ENCODE data around the gene RGS3. TPM values are rescaled to one million over a fixed set of nuclear protein-coding genes. Genes with fewer than 3 reads are reported as not detected.
A peak's percentile ranks its signal among the peaks of the same experiment; 100 is the strongest.

RGS3 gene
- total RNA-seq, 2 donors from 2014 or later, result 170 to 202 TPM

DNA sequence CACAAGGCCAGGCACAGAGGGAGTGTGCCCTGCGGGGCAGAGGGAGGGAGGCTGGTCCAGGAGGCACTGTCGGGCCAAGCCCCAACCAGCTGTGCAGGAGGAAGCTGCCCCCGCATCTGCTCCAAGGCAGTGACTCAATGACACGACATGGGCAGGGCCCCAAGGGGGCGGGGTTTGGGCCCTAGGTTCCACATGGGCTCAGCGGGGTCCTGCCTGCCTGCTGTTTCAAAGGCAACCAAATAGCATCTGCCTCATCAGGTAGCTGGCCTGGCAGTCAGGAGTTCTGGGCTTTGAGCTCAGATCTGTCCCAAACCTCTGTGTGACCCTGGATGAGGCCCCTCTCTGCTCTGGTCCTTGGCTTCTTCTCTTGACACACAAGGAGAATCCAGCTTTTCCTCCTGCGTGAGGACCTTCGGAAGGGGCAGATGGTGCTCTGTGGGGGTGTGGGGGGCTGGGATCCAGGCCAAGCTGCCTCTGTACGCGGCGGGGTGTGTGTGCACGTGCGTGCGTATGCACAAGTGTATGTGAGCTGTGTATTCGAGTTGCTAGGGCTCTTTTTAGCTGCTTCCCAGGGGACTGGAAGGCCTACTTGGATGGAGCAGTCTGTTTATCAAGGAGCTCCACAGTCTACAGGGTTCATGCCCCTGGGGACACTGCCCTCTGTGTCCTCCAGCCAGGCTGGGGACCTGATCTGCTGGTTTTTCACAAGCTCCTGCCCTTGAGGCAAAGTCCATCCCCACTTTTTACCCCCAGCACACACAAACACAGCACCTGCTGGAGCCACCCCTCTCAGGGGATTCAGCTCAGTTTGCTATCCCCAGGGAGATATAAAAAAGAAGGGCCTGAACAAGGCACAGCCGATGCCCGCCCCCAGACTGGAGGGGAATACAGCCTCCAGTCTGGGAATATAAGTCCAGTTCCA is 138.9 kb downstream of the RGS3 start:
- no peaks in the 10 kb centered on the region for H3K27me3 ChIP-seq (replicated peaks; ENCODE audit: insufficient read depth)
- TF ChIP-seq, protein P1, sequence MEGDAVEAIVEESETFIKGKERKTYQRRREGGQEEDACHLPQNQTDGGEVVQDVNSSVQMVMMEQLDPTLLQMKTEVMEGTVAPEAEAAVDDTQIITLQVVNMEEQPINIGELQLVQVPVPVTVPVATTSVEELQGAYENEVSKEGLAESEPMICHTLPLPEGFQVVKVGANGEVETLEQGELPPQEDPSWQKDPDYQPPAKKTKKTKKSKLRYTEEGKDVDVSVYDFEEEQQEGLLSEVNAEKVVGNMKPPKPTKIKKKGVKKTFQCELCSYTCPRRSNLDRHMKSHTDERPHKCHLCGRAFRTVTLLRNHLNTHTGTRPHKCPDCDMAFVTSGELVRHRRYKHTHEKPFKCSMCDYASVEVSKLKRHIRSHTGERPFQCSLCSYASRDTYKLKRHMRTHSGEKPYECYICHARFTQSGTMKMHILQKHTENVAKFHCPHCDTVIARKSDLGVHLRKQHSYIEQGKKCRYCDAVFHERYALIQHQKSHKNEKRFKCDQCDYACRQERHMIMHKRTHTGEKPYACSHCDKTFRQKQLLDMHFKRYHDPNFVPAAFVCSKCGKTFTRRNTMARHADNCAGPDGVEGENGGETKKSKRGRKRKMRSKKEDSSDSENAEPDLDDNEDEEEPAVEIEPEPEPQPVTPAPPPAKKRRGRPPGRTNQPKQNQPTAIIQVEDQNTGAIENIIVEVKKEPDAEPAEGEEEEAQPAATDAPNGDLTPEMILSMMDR (IDR thresholded peaks at IDR 0.05), result no peak
- DNase-seq (ENCODE audit: low spot score), result peak; percentile 82
- peaks cover 52 to 65% of the 10 kb centered on the region in 2 donors for H3K4me1 ChIP-seq (ENCODE audit: control insufficient read depth in 1 of 2, low read depth in 2 of 2)
- H3K9me3 ChIP-seq, result no peaks in the 10 kb centered on the region
- peak overlapping the region; percentile 76 to 98 for H3K27ac ChIP-seq
- peak; percentile 62 for ATAC-seq (ENCODE audit: insufficient number of reproducible peaks, low FRiP score, low read depth)
- no peak overlapping the region for H3K4me3 ChIP-seq
- H3K36me3 ChIP-seq, result peaks cover 11% of the 10 kb centered on the region

DNA sequence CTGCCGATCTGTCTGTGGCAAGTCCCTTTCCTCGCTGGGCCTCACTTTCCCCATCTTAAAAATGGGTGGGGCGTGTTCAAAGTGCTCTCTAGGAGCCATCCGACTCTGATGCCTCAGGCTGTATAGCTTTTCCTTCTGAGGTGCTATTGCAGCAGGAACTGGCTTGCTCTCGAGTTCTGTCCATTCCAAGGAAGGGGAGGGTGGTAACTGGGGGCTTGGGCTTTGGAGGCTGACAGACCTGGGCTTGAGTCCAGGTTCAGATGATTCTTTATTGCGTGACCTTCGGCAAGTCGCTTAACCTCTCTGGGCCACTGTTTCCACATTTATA is 139.5 kb downstream of the RGS3 start:
- peaks cover 5% of the 10 kb centered on the region for H3K36me3 ChIP-seq
- no peaks in the 10 kb centered on the region for H3K9me3 ChIP-seq
- no peaks in the 10 kb centered on the region for H3K27me3 ChIP-seq (replicated peaks; ENCODE audit: insufficient read depth)
- ATAC-seq (ENCODE audit: insufficient number of reproducible peaks, low FRiP score, low read depth) (no peak), DNase-seq (ENCODE audit: low spot score) (no peak)
- H3K4me3 ChIP-seq, result no peak overlapping the region
- H3K4me1 ChIP-seq (ENCODE audit: control insufficient read depth in 1 of 2, low read depth in 2 of 2), result peaks cover 46 to 58% of the 10 kb centered on the region in 2 donors
- TF ChIP-seq, protein P1 (IDR thresholded peaks at IDR 0.05), result no peak
- H3K27ac ChIP-seq, result peak overlapping the region; percentile 76 to 98

DNA sequence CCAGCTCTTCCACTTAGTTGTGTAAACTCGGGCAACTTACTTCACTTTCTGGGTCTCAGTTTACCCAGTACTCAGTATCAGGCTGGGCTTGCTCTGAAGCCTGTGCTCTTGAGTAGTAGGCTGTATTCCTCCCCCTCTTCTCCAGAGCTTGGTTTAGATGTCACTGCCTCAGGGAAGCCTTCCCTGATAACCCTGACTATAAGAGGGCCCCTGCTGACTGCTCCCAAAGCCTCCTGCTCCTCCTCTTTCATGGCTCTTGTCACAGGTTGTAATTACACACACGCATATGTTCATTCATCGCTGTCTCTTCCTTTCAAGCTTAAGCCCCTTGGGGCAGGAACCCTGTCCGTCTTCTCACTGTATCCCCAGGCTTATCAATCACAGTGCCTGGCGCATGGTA is 140.2 kb downstream of the RGS3 start:
- Histone ChIP-seq H3K4me3 (no peak overlapping the region), H3K27ac (no peak overlapping the region), H3K9me3 (no peaks in the 10 kb centered on the region), H3K27me3 (replicated peaks; ENCODE audit: insufficient read depth) (no peaks in the 10 kb centered on the region), H3K36me3 (no peaks in the 10 kb centered on the region), H3K4me1 (ENCODE audit: control insufficient read depth in 1 of 2, low read depth in 2 of 2) (peaks cover 38 to 55% of the 10 kb centered on the region in 2 donors)
- DNase-seq (ENCODE audit: low spot score) (no peak), ATAC-seq (ENCODE audit: insufficient number of reproducible peaks, low FRiP score, low read depth) (no peak)
- TF ChIP-seq, protein P1 (IDR thresholded peaks at IDR 0.05), result no peak

DNA sequence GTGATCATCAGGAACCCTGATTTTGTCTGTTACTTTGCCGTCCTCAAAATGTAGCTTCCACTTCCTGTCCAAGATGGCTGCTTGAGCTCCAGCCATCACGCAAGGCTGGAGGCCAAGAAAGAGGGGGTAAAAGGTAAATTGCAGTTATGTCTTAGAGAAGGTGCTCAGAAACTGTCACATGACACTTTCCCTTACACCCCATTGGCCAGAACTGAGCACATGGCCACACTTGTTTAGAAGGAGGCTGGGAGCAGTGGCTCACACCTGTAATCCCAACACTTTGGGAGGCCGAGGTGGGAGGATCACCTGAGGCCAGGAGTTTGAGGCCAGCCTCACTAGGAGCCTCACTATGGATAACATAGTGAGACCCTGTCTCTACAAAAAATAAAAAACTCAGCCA is 140.9 kb downstream of the RGS3 start:
- H3K27ac ChIP-seq, result no peak overlapping the region
- no peaks in the 10 kb centered on the region for H3K27me3 ChIP-seq (replicated peaks; ENCODE audit: insufficient read depth)
- TF ChIP-seq, protein P1 (IDR thresholded peaks at IDR 0.05), result no peak
- H3K4me3 ChIP-seq, result no peak overlapping the region
- DNase-seq (ENCODE audit: low spot score), result no peak
- peaks cover 33 to 55% of the 10 kb centered on the region in 2 donors for H3K4me1 ChIP-seq (ENCODE audit: control insufficient read depth in 1 of 2, low read depth in 2 of 2)
- H3K9me3 ChIP-seq, result no peaks in the 10 kb centered on the region
- no peak for ATAC-seq (ENCODE audit: insufficient number of reproducible peaks, low FRiP score, low read depth)
- H3K36me3 ChIP-seq, result no peaks in the 10 kb centered on the region

DNA sequence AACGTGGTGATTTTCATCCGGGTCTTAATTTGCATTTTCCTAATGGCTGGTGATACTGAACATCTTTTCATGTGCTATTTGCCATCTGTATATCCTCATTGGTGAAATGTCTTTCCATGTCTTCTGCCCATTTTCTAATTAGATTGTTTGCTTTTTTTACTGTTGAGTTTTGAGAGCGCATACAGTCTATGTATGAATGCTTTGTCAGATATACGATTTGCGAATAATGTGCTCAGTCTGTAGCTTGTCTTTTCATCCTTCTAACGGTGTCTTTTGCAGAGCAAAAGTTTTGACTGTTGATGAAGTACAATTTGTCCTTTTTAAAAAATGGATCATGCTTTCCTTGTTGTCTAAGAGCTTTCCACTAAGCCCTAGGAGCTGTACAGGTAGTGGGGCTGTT is 143.0 kb downstream of the RGS3 start:
- Histone ChIP-seq H3K9me3 (no peaks in the 10 kb centered on the region), H3K4me1 (ENCODE audit: control insufficient read depth in 1 of 2, low read depth in 2 of 2) (peaks cover 25 to 53% of the 10 kb centered on the region in 2 donors), H3K4me3 (no peak overlapping the region), H3K27ac (no peak overlapping the region), H3K27me3 (replicated peaks; ENCODE audit: insufficient read depth) (no peaks in the 10 kb centered on the region), H3K36me3 (no peaks in the 10 kb centered on the region)
- TF ChIP-seq, protein P1 (IDR thresholded peaks at IDR 0.05), result no peak
- DNase-seq (ENCODE audit: low spot score), result no peak
- ATAC-seq (ENCODE audit: insufficient number of reproducible peaks, low FRiP score, low read depth), result no peak

Data from thoracic aorta (tissue), 2 donors.